HG02678 (cell line): ENCODE results near the gene SLC34A3.
A peak's percentile ranks its signal among the peaks of the same experiment; 100 is the strongest.

ENCODE experiments used
- ATAC-seq: cut with Tn5 transposase; IDR thresholded peaks from one replicate; pipeline ENCODE4 v1.9.1; 2021; ENCODE audit warnings: mild to moderate bottlenecking, moderate library complexity; ENCODE audit not compliant: unreplicated experiment

The SLC34A3 gene

DNA sequence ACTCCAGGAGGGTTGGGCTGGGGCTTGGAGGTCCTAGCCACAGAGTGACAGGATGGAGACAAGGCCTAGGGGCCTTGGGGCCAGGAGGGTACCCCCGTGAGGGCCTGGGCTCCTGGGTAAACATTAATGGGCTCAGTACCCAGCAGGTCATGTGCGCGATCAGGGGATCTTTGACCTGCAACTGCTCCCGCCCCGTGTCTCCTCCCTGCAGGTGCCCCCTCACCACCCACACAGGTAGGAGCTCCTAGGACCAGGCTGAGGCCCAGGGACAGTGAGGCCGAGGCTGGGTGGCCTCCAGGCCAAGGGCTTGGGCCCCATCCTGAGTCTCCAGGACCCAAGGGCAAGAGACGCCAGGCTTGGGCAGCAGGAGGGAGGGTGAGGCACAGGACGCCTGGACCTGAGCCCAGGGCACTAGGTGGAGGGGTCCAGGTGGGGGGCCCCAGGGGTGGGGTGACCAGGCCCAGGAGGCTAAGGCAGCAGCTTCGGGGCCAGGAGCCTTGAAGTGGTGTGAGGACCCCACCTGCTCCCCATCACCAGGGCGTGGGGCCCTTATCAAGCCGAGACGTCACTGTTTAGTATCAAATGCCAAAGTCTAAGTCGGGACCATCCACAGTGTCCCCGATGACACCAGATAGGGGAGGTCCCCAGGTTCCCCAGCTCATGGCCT lies at the start of gene SLC34A3:
TSS of gene SLC34A3 (plus strand) at position 197 of the 667 bp plus-strand sequence. CDS start 802 bp downstream, outside the sequence.
- ATAC-seq = no peak

GRCh38 chr9:137181680-137182079 lies 49.0 kb upstream of the SLC34A3 start:
- ATAC-seq = no peak

DNA sequence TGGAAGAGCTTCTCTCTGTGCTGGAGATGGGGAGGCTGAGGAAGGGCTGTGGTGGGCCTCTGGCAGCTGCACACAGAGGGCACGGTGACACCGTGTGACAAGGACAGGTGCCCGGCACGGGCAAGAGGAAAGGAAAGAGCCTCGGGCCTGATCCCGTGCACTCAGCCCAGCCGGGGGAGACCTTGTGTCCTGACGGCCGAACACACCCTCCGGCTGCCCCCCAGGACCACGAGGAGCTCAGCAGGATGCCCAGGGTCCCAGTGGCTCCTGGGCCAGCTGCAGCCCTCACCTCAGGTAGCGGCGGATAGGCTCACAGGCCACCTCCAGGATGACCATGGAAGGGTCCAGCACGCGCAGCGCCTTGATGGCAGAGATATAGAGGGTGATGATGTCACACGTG lies 47.9 kb upstream of the SLC34A3 start:
- no peak for ATAC-seq

DNA sequence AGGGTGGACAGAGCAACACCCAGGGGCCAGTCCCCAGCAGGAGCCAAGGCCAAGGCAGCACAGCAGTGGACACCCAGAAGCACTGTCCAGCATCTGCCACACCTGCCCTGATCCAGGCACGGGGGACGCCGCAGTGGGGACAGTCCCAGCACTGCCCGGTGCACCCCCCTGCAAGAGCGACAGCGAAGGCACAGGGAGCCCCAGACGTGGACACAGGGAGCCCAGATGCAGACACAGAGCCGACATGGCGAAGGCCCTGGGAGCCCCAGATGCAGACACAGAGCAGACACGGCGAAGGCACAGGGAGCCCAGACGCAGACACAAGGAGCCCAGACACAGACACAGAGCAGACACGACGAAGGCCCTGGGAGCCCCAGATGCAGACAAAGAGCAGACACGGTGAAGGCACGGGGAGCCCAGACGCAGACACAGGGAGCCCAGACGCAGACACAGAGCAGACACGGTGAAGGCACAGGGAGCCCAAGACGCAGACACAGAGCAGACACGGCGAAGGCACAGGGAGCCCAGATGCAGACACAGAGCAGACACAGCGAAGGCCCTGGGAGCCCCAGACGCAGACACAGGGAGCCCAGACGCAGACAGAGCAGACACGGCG lies 46.6 kb upstream of the SLC34A3 start:
- ATAC-seq = no peak

- no peak for ATAC-seq
Measured at GRCh38 chr9:137184881-137185660, 45.6 kb upstream of the SLC34A3 start.

DNA sequence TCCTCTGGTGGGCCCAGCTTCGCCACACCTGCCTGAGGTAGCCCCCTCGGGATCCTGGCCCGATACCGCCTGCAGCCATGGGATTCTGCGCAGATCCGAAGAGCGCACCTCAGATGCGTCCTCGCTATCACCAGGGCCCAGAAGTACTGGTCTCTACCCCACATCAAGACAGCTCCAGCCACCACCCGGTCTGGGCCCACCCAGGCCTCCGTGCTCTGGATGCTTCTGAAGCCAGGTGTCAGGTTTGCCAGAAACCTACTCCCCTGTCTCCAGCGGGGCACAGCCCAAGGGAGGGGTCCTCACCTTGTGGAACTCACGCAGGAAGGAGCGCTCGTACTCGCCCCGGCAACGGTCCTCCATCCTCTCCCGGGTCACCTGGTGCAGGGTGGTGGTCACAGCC lies 44.8 kb upstream of the SLC34A3 start:
- no peak for ATAC-seq

DNA sequence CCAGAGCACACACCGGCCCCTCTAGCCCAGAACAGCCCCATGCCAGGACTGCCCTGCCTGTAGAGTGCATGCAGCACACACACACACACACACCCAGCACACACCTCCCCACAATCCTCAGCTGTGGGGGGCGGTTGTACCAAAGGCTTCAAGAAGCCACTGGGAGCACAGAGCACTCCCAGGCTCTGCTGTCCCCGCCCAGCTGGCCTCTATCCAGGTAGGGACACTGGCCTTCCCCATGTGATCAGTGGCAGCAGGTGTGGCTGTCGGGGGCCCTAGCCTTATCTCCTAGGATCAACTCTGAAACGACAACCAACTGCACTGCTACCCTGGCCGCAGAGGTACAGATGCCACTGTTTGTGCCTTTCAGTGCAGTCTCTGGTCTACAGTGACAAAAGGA lies 44.3 kb upstream of the SLC34A3 start:
- no peak for ATAC-seq

DNA sequence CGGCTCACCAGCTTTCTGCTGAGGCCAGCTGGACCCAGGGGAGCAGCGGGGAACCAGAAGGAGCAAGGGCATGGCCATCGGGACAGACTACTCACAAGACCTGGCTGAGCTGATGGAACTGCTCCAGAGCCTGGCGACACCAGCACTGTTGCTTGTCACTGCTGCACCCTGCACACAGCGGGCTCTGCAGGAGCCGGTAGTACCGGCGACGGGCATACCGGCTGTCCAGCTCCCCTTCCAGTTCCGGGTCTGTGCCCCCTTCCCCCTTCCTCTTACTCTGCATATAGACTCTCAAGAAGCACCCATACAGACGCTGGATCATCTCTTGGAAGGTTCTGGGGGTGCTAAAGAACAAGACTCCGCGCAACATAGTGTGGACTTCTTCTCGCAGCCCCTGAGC lies 43.3 kb upstream of the SLC34A3 start:
- no peak for ATAC-seq

- ATAC-seq = no peak
Measured at GRCh38 chr9:137188086-137188489, 42.6 kb upstream of the SLC34A3 start.

GRCh38 chr9:137188490-137189296 lies 42.0 kb upstream of the SLC34A3 start, which contains the start of the genes ANAPC2 and SSNA1:
Gene ANAPC2, minus strand, starts transcription at chr9:137188560. Its CDS starts 28 bp downstream, at chr9:137188532.
Gene SSNA1, plus strand, starts transcription at chr9:137188676. Its CDS starts 51 bp downstream, at chr9:137188727.
- peak; percentile 77 for ATAC-seq

GRCh38 chr9:137189297-137190295 lies 41.1 kb upstream of the SLC34A3 start:
- ATAC-seq = no peak

DNA sequence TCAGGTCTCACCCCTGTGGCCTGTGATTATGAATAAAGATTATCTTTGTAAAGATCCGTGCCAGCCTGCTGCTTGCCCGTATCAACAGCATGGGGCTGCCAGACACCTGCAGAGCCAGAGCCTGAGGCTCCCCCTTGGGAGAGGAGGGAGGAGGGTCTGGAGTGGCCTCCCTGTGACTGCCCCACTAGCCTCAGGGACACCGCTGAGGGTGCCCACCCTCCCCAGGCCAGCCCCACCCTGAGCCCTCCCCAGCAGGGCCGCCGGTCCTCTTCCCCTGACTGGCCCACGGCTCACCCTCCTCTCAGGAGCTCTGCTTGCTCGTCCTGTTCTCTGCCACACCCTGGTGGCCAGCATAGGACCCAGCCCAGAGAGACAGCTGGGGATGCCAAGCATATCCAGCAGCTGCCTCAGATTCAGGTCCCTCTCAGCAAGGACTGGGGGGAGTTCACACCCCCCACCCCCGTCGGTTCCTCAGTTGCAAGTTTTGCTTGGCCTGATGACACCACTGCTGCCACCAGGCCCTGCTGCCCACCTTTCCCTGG lies 40.3 kb upstream of the SLC34A3 start:
- no peak for ATAC-seq

- no peak for ATAC-seq
Measured at GRCh38 chr9:137191245-137191644, 39.5 kb upstream of the SLC34A3 start.

- no peak for ATAC-seq
Measured at GRCh38 chr9:137191691-137192447, 38.8 kb upstream of the SLC34A3 start.

- no peak for ATAC-seq
Measured at GRCh38 chr9:137192448-137192780, 38.3 kb upstream of the SLC34A3 start.

GRCh38 chr9:137192859-137193258 lies 37.8 kb upstream of the SLC34A3 start:
- ATAC-seq = no peak

DNA sequence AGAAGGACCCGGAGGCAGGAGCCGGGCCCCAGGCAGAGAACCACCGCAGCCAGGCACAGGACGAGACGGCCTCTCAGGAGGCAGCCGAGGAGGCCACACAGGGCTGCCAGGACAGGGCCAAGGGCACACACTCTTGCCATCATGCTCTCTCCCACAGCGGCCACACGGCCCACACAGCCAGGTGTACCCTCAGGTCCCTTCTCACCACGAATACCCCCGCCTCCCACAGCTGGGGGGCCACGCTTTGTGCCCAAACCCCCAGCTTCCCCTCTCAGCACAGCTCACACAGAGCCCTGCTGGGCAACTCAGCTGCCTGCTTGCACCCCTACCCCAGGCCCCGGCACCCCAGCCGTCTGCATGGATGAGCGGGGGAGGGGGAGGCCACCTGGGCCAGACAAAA lies 36.9 kb upstream of the SLC34A3 start:
- ATAC-seq = no peak

DNA sequence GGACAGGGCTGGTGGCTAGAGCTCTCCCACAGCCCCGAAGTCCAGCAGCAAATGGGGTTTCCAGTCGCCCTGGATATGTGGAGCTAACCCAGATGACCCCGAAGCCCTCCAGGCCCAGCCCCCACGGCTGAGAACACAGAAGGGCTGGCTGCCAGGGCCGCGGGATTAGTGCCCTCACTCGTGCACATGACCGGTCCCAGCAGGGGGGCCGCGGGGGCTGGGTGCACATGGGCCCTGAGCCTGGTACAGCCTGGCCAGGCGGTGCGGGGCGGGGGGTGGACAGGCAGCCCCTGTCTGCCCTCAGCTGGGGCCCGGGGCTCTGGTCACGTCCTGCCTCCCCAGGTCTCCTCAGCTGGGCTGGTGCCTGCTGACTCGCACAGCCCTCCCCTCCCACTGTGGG lies 36.3 kb upstream of the SLC34A3 start:
- no peak for ATAC-seq

- no peak for ATAC-seq
Measured at GRCh38 chr9:137194909-137195308, 35.8 kb upstream of the SLC34A3 start.
